MCF 10A (cell line): ENCODE measurements around the gene RAB3GAP2. TPM values are rescaled to one million over a fixed set of nuclear protein-coding genes. Genes with fewer than 3 reads are reported as not detected.

Experiments
- BruUV-seq: library from RNA; stranded (reverse); fragments of 400-500 nt; replicated peaks from 2 replicates; lab custom pipeline; 2021; lab: Mats Ljungman, UMichigan
- CTCF ChIA-PET: fragments of 300-600 bp; sonication (Branson Sonifier 250); formaldehyde crosslinking; extraction: SDS; loops from one replicate; lab custom pipeline; 2021; ENCODE audit warnings: antibody characterized with exemption, inconsistent platforms; lab: Yijun Ruan, JAX
- POLR2A ChIA-PET: fragments of 300-600, 350-650 bp; sonication (Branson Sonifier 250); formaldehyde crosslinking; extraction: SDS; loops from one replicate; lab custom pipeline; 2020; ENCODE audit warnings: antibody characterized with exemption, inconsistent platforms; lab: Yijun Ruan, JAX
- DNase-seq: peaks from one replicate; pipeline ENCODE4 v3.0.0-alpha.2; 2018; ENCODE audit not compliant: unreplicated experiment
- H3K27ac Mint-ChIP-seq: one replicate; pipeline ENCODE4 v1.8.0; 2022; ENCODE audit warnings: mild to moderate bottlenecking, low read depth, mixed read lengths; ENCODE audit not compliant: unreplicated experiment
- H3K27me3 Mint-ChIP-seq: one replicate; pipeline ENCODE4 v1.8.0; 2022; ENCODE audit warnings: mixed read lengths; ENCODE audit not compliant: insufficient read depth, unreplicated experiment
- H3K36me3 Mint-ChIP-seq: one replicate; pipeline ENCODE4 v1.8.0; 2022; ENCODE audit warnings: mild to moderate bottlenecking, moderate library complexity, mixed read lengths; ENCODE audit not compliant: insufficient read depth, unreplicated experiment
- H3K4me1 Mint-ChIP-seq: one replicate; pipeline ENCODE4 v1.8.0; 2022; ENCODE audit warnings: mixed read lengths; ENCODE audit not compliant: insufficient read depth, unreplicated experiment
- H3K4me3 Mint-ChIP-seq: one replicate; pipeline ENCODE4 v1.8.0; 2022; ENCODE audit warnings: mild to moderate bottlenecking, moderate library complexity, mixed read lengths; ENCODE audit not compliant: unreplicated experiment
- H3K9me3 Mint-ChIP-seq: one replicate; pipeline ENCODE4 v1.8.0; 2022; ENCODE audit warnings: mixed read lengths; ENCODE audit not compliant: unreplicated experiment
- CTCF ChIP-seq: fragments of 200-600 bp; IDR thresholded peaks from one replicate; pipeline ENCODE4 v1.8.0; 2022; ENCODE audit warnings: antibody characterized with exemption, mild to moderate bottlenecking; ENCODE audit not compliant: unreplicated experiment
- intact Hi-C: fragments of 100-400 bp; cut with micrococcal nuclease; formaldehyde crosslinking; loops from 2 replicates; pipeline ENCODE4 v1.14.1; 2022
- total RNA-seq: library from RNA; stranded (reverse); gene quantifications from 2 replicates; pipeline ENCODE4 v1.2.3, GENCODE V29; 2022

RAB3GAP2 gene
- total RNA-seq, 1 experiment from 2014 or later: 93.3 TPM

GRCh38 chr1:220123889-220124288 lies 148.4 kb downstream of the RAB3GAP2 start:
- intact Hi-C loops: loop anchor here (10.0 kb wide), 1 partner anchor 289 kb away; no protein-coding TSS in a partner anchor
- Mint-ChIP-seq H3K4me1 (peaks cover 10% of the 10 kb centered on the region), H3K27ac (peak overlapping the region; percentile 5), H3K9me3 (no peaks in the 10 kb centered on the region), H3K27me3 (no peaks in the 10 kb centered on the region), H3K4me3 (no peak overlapping the region), H3K36me3 (peaks cover 74% of the 10 kb centered on the region)
- ChIA-PET CTCF (interaction anchor here (0.7 to 3.8 kb wide), 10 partner anchors 8 to 129 kb away, joined by 3 to 16 read pairs (median 4); no protein-coding TSS in a partner anchor), POLR2A (interaction anchor here (1.1 to 1.5 kb wide), 3 partner anchors 13 to 34 kb away, joined by 3 to 5 read pairs (median 4); partner anchors contain the start of gene BPNT1)
- no TSS peak for BruUV-seq
- peak; percentile 39 for TF ChIP-seq CTCF
- DNase-seq: peak; percentile 43

GRCh38 chr1:220123066-220123465 lies 149.2 kb downstream of the RAB3GAP2 start:
- DNase-seq: no peak
- no peak for TF ChIP-seq CTCF
- Mint-ChIP-seq H3K4me3 (no peak overlapping the region), H3K27me3 (no peaks in the 10 kb centered on the region), H3K27ac (no peak overlapping the region), H3K9me3 (no peaks in the 10 kb centered on the region), H3K36me3 (peaks cover 74% of the 10 kb centered on the region), H3K4me1 (peaks cover 10% of the 10 kb centered on the region)
- no TSS peak for BruUV-seq
- ChIA-PET CTCF (interaction anchor here (0.5 to 3.8 kb wide), 6 partner anchors 10 to 130 kb away, joined by 3 to 16 read pairs (median 3); partner anchors contain the start of gene IARS2), POLR2A (interaction anchor here (1.2 to 1.5 kb wide), 2 partner anchors 12 to 33 kb away, joined by 4 to 5 read pairs; partner anchors contain the start of gene BPNT1)
- intact Hi-C loops: loop anchor here (10.0 kb wide), 1 partner anchor 288 kb away; no protein-coding TSS in a partner anchor

- H3K27ac Mint-ChIP-seq: no peak overlapping the region
- H3K27me3 Mint-ChIP-seq: no peaks in the 10 kb centered on the region
- DNase-seq: no peak
- peaks cover 74% of the 10 kb centered on the region for H3K36me3 Mint-ChIP-seq
- no peak for TF ChIP-seq CTCF
- CTCF ChIA-PET: interaction anchor here (0.5 to 1.5 kb wide), 7 partner anchors 9 to 137 kb away, joined by 3 to 5 read pairs (median 3); no protein-coding TSS in a partner anchor
- POLR2A ChIA-PET: interaction anchor here (1.0 to 1.4 kb wide), 2 partner anchors 18 to 97 kb away, joined by 3 to 4 read pairs; no protein-coding TSS in a partner anchor
- H3K9me3 Mint-ChIP-seq: no peaks in the 10 kb centered on the region
- H3K4me3 Mint-ChIP-seq: no peak overlapping the region
- intact Hi-C loops: loop anchor here (10.0 kb wide), 1 partner anchor 287 kb away; no protein-coding TSS in a partner anchor
- H3K4me1 Mint-ChIP-seq: peaks cover 10% of the 10 kb centered on the region
- no TSS peak for BruUV-seq
Measured at GRCh38 chr1:220121791-220122530, 150.3 kb downstream of the RAB3GAP2 start.

GRCh38 chr1:220119043-220119512 lies 153.2 kb downstream of the RAB3GAP2 start:
- Mint-ChIP-seq H3K4me1 (peaks cover 1% of the 10 kb centered on the region), H3K9me3 (no peaks in the 10 kb centered on the region), H3K27me3 (no peaks in the 10 kb centered on the region), H3K36me3 (peaks cover 81% of the 10 kb centered on the region), H3K27ac (no peak overlapping the region), H3K4me3 (no peak overlapping the region)
- no peak for TF ChIP-seq CTCF
- BruUV-seq: no TSS peak
- CTCF ChIA-PET: interaction anchor here (1.1 to 1.9 kb wide), 2 partner anchors 8 to 14 kb away, joined by 3 to 6 read pairs; no protein-coding TSS in a partner anchor
- intact Hi-C loops: loop anchor here (5.0 kb wide), 1 partner anchor 127 kb away; no protein-coding TSS in a partner anchor
- no peak for DNase-seq
- POLR2A ChIA-PET: interaction anchor here (1.3 to 1.7 kb wide), 2 partner anchors 14 to 20 kb away, joined by 3 to 6 read pairs; no protein-coding TSS in a partner anchor
